Measurements from ENCODE around the gene UQCC3. TPM values are rescaled to one million over a fixed set of nuclear protein-coding genes. Genes with fewer than 3 reads are reported as not detected.

Gene UQCC3
- polyA plus RNA-seq, 1 of the 3 experiments (the other 2 are of a cell fraction) = 24.8 TPM

DNA sequence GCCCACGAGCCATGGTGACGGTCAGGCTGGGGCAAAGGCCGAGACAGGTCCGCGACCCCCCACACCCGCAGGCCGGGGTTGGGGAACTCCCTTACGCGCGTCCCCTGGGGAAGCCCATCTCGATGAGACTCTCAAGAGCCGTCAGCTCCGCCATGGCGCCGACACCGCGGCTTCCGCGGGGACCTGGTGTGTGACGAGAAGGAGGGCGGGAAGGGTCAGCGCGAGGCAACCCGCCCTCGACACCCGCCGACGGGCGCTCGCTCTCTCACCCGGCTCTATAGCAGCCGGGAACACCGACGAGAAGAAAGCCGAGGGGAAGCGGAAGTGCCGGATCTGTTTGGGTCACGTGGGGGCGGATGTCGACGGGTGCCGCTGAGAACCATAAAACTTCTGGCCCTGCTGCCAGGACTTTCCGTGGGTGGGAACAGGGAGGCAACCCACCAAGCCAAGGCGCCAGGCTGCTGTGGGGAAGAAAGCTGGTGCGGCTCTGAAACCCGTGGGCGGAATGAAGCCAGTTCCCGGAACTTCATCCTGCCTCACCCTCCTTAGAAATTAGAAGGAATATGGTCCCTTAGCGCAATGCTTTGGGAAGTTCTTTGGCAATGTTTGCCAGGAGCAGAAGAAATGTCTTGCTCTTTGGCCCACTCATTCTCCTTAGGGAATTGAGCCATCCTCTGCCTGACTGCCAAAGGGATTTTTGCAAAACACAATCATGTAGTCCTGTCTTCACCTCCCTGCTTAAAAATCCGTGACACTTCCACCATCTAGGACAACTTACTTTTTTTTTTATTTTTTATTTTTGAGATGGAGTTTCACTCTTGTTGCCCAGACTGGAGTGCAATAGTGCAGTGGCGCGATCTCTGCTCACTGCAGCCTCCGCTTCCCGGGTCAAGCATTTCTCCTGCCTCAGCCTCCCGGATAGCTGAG, 7.6 kb downstream of the UQCC3 start, which contains the start of gene UBXN1 (continued):
- TF ChIP-seq, protein P1, sequence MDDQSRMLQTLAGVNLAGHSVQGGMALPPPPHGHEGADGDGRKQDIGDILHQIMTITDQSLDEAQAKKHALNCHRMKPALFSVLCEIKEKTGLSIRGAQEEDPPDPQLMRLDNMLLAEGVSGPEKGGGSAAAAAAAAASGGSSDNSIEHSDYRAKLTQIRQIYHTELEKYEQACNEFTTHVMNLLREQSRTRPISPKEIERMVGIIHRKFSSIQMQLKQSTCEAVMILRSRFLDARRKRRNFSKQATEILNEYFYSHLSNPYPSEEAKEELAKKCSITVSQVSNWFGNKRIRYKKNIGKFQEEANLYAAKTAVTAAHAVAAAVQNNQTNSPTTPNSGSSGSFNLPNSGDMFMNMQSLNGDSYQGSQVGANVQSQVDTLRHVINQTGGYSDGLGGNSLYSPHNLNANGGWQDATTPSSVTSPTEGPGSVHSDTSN (IDR thresholded peaks at IDR 0.05) = peak; percentile 17; the same call in 1 of the 2 replicates
- TF ChIP-seq FOXM1 (IDR thresholded peaks at IDR 0.05; ENCODE audit: low read depth) (peak; percentile 22; the same call in 1 of the 2 replicates), MXI1 (IDR thresholded peaks at IDR 0.05; ENCODE audit: low read depth, low read length) (peak; percentile 88), RCOR1 (IDR thresholded peaks at IDR 0.05; ENCODE audit: low read length) (peak; percentile 30; the same call in 1 of the 2 replicates), RXRA (IDR thresholded peaks at IDR 0.05; ENCODE audit: borderline replicate concordance, low read depth) (no peak), NFIC (IDR thresholded peaks at IDR 0.05; ENCODE audit: borderline replicate concordance) (peak; percentile 60), RFX5 (IDR thresholded peaks at IDR 0.05; ENCODE audit: low read length) (no peak), ELF1 (IDR thresholded peaks at IDR 0.05) (peak; percentile 94), TEAD4 (IDR thresholded peaks at IDR 0.05; ENCODE audit: borderline replicate concordance, insufficient read depth) (no peak), CHD2 (IDR thresholded peaks at IDR 0.05; ENCODE audit: low read length, partially characterized antibody) (peak; percentile 75)
- TF ChIP-seq, protein P2, sequence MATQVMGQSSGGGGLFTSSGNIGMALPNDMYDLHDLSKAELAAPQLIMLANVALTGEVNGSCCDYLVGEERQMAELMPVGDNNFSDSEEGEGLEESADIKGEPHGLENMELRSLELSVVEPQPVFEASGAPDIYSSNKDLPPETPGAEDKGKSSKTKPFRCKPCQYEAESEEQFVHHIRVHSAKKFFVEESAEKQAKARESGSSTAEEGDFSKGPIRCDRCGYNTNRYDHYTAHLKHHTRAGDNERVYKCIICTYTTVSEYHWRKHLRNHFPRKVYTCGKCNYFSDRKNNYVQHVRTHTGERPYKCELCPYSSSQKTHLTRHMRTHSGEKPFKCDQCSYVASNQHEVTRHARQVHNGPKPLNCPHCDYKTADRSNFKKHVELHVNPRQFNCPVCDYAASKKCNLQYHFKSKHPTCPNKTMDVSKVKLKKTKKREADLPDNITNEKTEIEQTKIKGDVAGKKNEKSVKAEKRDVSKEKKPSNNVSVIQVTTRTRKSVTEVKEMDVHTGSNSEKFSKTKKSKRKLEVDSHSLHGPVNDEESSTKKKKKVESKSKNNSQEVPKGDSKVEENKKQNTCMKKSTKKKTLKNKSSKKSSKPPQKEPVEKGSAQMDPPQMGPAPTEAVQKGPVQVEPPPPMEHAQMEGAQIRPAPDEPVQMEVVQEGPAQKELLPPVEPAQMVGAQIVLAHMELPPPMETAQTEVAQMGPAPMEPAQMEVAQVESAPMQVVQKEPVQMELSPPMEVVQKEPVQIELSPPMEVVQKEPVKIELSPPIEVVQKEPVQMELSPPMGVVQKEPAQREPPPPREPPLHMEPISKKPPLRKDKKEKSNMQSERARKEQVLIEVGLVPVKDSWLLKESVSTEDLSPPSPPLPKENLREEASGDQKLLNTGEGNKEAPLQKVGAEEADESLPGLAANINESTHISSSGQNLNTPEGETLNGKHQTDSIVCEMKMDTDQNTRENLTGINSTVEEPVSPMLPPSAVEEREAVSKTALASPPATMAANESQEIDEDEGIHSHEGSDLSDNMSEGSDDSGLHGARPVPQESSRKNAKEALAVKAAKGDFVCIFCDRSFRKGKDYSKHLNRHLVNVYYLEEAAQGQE (IDR thresholded peaks at IDR 0.05; ENCODE audit: low read depth, low read length) = peak; percentile 70; the same call in 1 of the 2 replicates

GRCh38 chr11:62680825-62681240, 9.4 kb downstream of the UQCC3 start:
- H3K9me2 ChIP-seq = no peaks in the 10 kb centered on the region
- no peak overlapping the region for H3K4me2 ChIP-seq
- no peak overlapping the region for H3K4me3 ChIP-seq (ENCODE audit: low read depth in 2 of 2, low read length in 1 of 2)
- CTCF ChIA-PET = interaction anchor here (0.6 to 3.7 kb wide), 26 partner anchors 8 to 301 kb away, joined by 3 to 31 read pairs (median 4); partner anchors contain the start of genes B3GAT3, C11orf98, CSKMT and EML3
- peak; percentile 71 for DNase-seq
- H3K4me1 ChIP-seq (ENCODE audit: control insufficient read depth in 1 of 2, insufficient read depth in 2 of 2, low read depth in 1 of 2, low read length in 1 of 2) = peaks cover 11 to 15% of the 10 kb centered on the region in 2 experiments; a peak in 3 of 4 replicates
- H3K27ac ChIP-seq (ENCODE audit: low read depth in 2 of 2, low read length in 1 of 2) = peak overlapping the region; percentile 18 to 52; a peak in 2 of 4 replicates
- H3K36me3 ChIP-seq (replicated peaks in 1 of 2; ENCODE audit: control insufficient read depth in 1 of 2, insufficient read depth in 2 of 2, low read length in 1 of 2) = peaks cover 17 to 19% of the 10 kb centered on the region in 2 experiments
- peaks cover 32% of the 10 kb centered on the region for H3K79me2 ChIP-seq (ENCODE audit: insufficient read depth)
- POLR2A ChIA-PET = interaction anchor here (0.6 to 2.0 kb wide), 8 partner anchors 9 to 160 kb away, joined by 3 to 11 read pairs (median 4); partner anchors contain the start of genes C11orf98, CSKMT, LBHD1 and UQCC3
- H2AFZ ChIP-seq (ENCODE audit: low read depth) = peak overlapping the region; percentile 79
- no peaks in the 10 kb centered on the region for H3K9me3 ChIP-seq
- H3F3A ChIP-seq (replicated peaks; ENCODE audit: insufficient read depth) = peaks cover 30% of the 10 kb centered on the region
- no peaks in the 10 kb centered on the region for H3K27me3 ChIP-seq (ENCODE audit: insufficient read depth)
- no peak overlapping the region for H3K9ac ChIP-seq
- 52% methylated on average over 4 of the region's 4 CpGs for WGBS (ENCODE audit: low lambda C conversion rate)
- H4K20me1 ChIP-seq (ENCODE audit: insufficient read depth) = no peaks in the 10 kb centered on the region
- TF ChIP-seq GATA2 (CRISPR knock-in tag; IDR thresholded peaks at IDR 0.05) (no peak), SMC3 (IDR thresholded peaks at IDR 0.05; ENCODE audit: low read depth, low read length) (peak; percentile 50), MAX (IDR thresholded peaks at IDR 0.05; ENCODE audit: low read depth) (no peak), USF2 (IDR thresholded peaks at IDR 0.05; ENCODE audit: borderline replicate concordance, low read depth, low read length) (no peak), RAD21 (IDR thresholded peaks at IDR 0.05; ENCODE audit: low read length) (peak; percentile 74)
- TF ChIP-seq, protein P2 (IDR thresholded peaks at IDR 0.05; ENCODE audit: low read depth, low read length) = no peak
- TF ChIP-seq, protein P3, sequence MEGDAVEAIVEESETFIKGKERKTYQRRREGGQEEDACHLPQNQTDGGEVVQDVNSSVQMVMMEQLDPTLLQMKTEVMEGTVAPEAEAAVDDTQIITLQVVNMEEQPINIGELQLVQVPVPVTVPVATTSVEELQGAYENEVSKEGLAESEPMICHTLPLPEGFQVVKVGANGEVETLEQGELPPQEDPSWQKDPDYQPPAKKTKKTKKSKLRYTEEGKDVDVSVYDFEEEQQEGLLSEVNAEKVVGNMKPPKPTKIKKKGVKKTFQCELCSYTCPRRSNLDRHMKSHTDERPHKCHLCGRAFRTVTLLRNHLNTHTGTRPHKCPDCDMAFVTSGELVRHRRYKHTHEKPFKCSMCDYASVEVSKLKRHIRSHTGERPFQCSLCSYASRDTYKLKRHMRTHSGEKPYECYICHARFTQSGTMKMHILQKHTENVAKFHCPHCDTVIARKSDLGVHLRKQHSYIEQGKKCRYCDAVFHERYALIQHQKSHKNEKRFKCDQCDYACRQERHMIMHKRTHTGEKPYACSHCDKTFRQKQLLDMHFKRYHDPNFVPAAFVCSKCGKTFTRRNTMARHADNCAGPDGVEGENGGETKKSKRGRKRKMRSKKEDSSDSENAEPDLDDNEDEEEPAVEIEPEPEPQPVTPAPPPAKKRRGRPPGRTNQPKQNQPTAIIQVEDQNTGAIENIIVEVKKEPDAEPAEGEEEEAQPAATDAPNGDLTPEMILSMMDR (IDR thresholded peaks at IDR 0.05) = peak; percentile 64

Measured in SK-N-SH (cell line).